Measurements from ENCODE around the gene LAMB4. TPM values are rescaled to one million over a fixed set of nuclear protein-coding genes. Genes with fewer than 3 reads are reported as not detected.

LAMB4 gene
- total and polyA plus RNA-seq, 2 donors (not counting 1 experiment from before 2014, with no cell fraction given): 0.17 to 0.57 TPM

DNA sequence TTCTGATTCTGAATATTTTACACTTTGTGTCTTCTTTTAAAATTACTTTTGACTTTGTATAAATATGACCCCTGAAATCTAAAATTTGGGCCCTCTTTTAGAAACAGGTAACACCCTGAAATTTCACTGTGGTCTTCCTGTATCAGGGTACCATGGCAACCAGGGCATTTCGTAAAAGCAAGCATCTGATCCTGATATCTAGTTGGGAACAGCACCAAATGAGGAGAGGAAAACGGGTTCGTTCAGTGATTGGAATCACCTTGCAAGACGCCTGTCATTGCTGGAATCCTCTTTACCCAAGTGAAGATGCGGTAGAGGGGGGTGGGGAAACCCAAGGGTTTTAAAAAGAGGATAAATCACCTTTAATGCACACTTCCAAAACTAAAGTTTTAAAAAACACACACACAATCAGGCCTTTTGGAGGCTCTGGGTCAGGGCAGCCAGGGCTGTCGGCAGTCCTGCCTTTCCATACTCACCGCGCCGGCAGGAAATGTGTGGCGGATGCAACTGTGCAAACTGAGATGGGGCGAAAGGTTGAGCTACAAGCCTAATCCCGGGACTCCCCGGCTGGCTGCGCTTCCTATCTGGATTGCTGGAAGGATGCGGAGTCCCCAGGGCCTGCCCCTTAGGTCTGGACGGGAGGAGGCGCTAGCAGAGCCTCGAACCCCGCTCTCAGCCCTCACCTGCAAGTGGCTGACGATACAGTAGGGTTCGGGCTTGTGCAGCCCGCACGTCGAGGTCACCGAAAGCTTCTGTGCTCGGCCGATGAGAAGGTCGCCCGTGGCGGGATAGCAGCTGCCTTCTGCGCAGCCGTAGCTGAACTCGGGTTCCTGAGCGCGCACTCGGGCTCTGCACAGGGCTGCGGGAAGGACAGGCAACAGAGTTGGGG is 129.0 kb downstream of the LAMB4 start:
- DNase-seq (ENCODE audit: low read depth in 2 of 2): peak; percentile 46 to 58
- Histone ChIP-seq H3K4me1 (ENCODE audit: control insufficient read depth, extremely low read depth, insufficient read depth, low read length) (peaks cover 17% of the 10 kb centered on the region), H4K20me1 (ENCODE audit: control insufficient read depth, extremely low read depth, insufficient read depth, low read length) (no peaks in the 10 kb centered on the region), H3K79me2 (ENCODE audit: control insufficient read depth, insufficient read depth, low read length) (peaks cover 38% of the 10 kb centered on the region), H3K36me3 (ENCODE audit: control insufficient read depth, insufficient read depth, low read length) (peaks cover 9% of the 10 kb centered on the region), H3K27ac (ENCODE audit: insufficient read depth, low read length) (peak overlapping the region; percentile 80), H3K4me2 (ENCODE audit: extremely low read depth, insufficient read depth, low read length) (peak overlapping the region; percentile 92), H3K9me3 (ENCODE audit: control insufficient read depth, insufficient read depth, low read depth, low read length) (no peaks in the 10 kb centered on the region), H2AFZ (ENCODE audit: low read length) (no peak overlapping the region), H3K4me3 (replicated peaks in 1 of 4; ENCODE audit: control extremely low read depth in 1 of 4, insufficient read depth in 1 of 4, low read depth in 3 of 4, low read length in 4 of 4) (peak overlapping the region; percentile 57 to 92 (median 70)), H3K27me3 (ENCODE audit: control insufficient read depth, insufficient read depth, low read length) (no peaks in the 10 kb centered on the region), H3K9ac (ENCODE audit: insufficient read depth, low read length) (peak overlapping the region; percentile 80)
- no peak for TF ChIP-seq EZH2 (IDR thresholded peaks at IDR 0.05; ENCODE audit: low read length, missing control alignments)
- TF ChIP-seq, protein P1, sequence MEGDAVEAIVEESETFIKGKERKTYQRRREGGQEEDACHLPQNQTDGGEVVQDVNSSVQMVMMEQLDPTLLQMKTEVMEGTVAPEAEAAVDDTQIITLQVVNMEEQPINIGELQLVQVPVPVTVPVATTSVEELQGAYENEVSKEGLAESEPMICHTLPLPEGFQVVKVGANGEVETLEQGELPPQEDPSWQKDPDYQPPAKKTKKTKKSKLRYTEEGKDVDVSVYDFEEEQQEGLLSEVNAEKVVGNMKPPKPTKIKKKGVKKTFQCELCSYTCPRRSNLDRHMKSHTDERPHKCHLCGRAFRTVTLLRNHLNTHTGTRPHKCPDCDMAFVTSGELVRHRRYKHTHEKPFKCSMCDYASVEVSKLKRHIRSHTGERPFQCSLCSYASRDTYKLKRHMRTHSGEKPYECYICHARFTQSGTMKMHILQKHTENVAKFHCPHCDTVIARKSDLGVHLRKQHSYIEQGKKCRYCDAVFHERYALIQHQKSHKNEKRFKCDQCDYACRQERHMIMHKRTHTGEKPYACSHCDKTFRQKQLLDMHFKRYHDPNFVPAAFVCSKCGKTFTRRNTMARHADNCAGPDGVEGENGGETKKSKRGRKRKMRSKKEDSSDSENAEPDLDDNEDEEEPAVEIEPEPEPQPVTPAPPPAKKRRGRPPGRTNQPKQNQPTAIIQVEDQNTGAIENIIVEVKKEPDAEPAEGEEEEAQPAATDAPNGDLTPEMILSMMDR (conservative IDR thresholded peaks at IDR 0.05 in 1 of 2, IDR thresholded peaks at IDR 0.05 in 1 of 2; ENCODE audit: low read depth in 1 of 2, low read length in 2 of 2): peak in 1 of 2 donors; percentile 34

- no peaks in the 10 kb centered on the region for H3K27me3 ChIP-seq (ENCODE audit: control insufficient read depth, insufficient read depth, low read length)
- H3K9me3 ChIP-seq (ENCODE audit: control insufficient read depth, insufficient read depth, low read depth, low read length): no peaks in the 10 kb centered on the region
- peaks cover 25% of the 10 kb centered on the region for H3K4me1 ChIP-seq (ENCODE audit: control insufficient read depth, extremely low read depth, insufficient read depth, low read length)
- peak overlapping the region in 3 of 4 experiments; percentile 65 to 92 (median 75) for H3K4me3 ChIP-seq (replicated peaks in 1 of 4; ENCODE audit: control extremely low read depth in 1 of 4, insufficient read depth in 1 of 4, low read depth in 3 of 4, low read length in 4 of 4)
- H3K9ac ChIP-seq (ENCODE audit: insufficient read depth, low read length): no peak overlapping the region
- no peaks in the 10 kb centered on the region for H4K20me1 ChIP-seq (ENCODE audit: control insufficient read depth, extremely low read depth, insufficient read depth, low read length)
- peak overlapping the region; percentile 14 for H3K27ac ChIP-seq (ENCODE audit: insufficient read depth, low read length)
- TF ChIP-seq, protein P1 (conservative IDR thresholded peaks at IDR 0.05 in 1 of 2, IDR thresholded peaks at IDR 0.05 in 1 of 2; ENCODE audit: low read depth in 1 of 2, low read length in 2 of 2): no peak
- TF ChIP-seq EZH2 (IDR thresholded peaks at IDR 0.05; ENCODE audit: low read length, missing control alignments): no peak
- H2AFZ ChIP-seq (ENCODE audit: low read length): no peak overlapping the region
- peaks cover 9% of the 10 kb centered on the region for H3K36me3 ChIP-seq (ENCODE audit: control insufficient read depth, insufficient read depth, low read length)
- peak in 1 of 2 donors; percentile 88 for DNase-seq (ENCODE audit: low read depth in 2 of 2)
- peak overlapping the region; percentile 92 for H3K4me2 ChIP-seq (ENCODE audit: extremely low read depth, insufficient read depth, low read length)
- peaks cover 38% of the 10 kb centered on the region for H3K79me2 ChIP-seq (ENCODE audit: control insufficient read depth, insufficient read depth, low read length)
Measured at GRCh38 chr7:107999779-108000560, 130.2 kb downstream of the LAMB4 start.
